ENCODE data around the gene EXTL1. TPM values are rescaled to one million over a fixed set of nuclear protein-coding genes. Genes with fewer than 3 reads are reported as not detected.

EXTL1 gene
- total RNA-seq, 2 experiments from 2014 or later, result not detected

- CTCF ChIA-PET, result interaction anchor here (0.6 to 11.1 kb wide), 4 partner anchors 17 to 370 kb away, joined by 3 to 184 read pairs (median 4); no protein-coding TSS in a partner anchor
- POLR2A ChIA-PET, result interaction anchor here (0.5 to 1.3 kb wide), 5 partner anchors 23 to 89 kb away, joined by 3 to 5 read pairs (median 3); no protein-coding TSS in a partner anchor
- Histone ChIP-seq H3K4me3 (ENCODE audit: low read length) (no peak overlapping the region), H3K27me3 (ENCODE audit: control insufficient read depth in 1 of 2, insufficient read depth in 2 of 2, low read length in 2 of 2) (no peaks in the 10 kb centered on the region), H3K27ac (ENCODE audit: low read depth in 1 of 2, low read length in 2 of 2) (no peak overlapping the region), H3K9me3 (ENCODE audit: control insufficient read depth in 1 of 2, insufficient read depth in 1 of 2, low read length in 2 of 2) (no peaks in the 10 kb centered on the region), H3K36me3 (ENCODE audit: insufficient read depth, low read length) (no peaks in the 10 kb centered on the region), H3K4me1 (ENCODE audit: insufficient read depth, low read length) (peaks cover 44% of the 10 kb centered on the region)
- H3K27ac Mint-ChIP-seq, result peak overlapping the region; percentile 25
- H3K27me3 Mint-ChIP-seq, result no peaks in the 10 kb centered on the region
- H3K9me3 Mint-ChIP-seq, result no peaks in the 10 kb centered on the region
- TF ChIP-seq CTCF (IDR thresholded peaks at IDR 0.05), result no peak
- ATAC-seq (ENCODE audit: poor library complexity), result no peak
- no peak for DNase-seq
- H3K4me1 Mint-ChIP-seq (ENCODE audit: low read depth), result peaks cover 70% of the 10 kb centered on the region
- intact Hi-C loops (cut with DNase I, micrococcal nuclease), result loop anchor here in 1 of 2 experiments (5.0 kb wide), 1 partner anchor 157 kb away; no protein-coding TSS in a partner anchor
- no peak overlapping the region for H3K4me3 Mint-ChIP-seq
- H3K36me3 Mint-ChIP-seq (ENCODE audit: low read depth), result peaks cover 22% of the 10 kb centered on the region
Measured at GRCh38 chr1:25994402-25995150, 27.0 kb upstream of the EXTL1 start.

- ChIA-PET CTCF (interaction anchor here (0.6 to 11.1 kb wide), 18 partner anchors 8 to 365 kb away, joined by 3 to 184 read pairs (median 4); partner anchors contain the start of gene PAQR7), POLR2A (interaction anchor here (0.5 to 6.2 kb wide), 21 partner anchors 8 to 765 kb away, joined by 3 to 124 read pairs (median 5); partner anchors contain the start of genes DHDDS, MTFR1L, PAQR7 and STMN1)
- Histone ChIP-seq H3K27me3 (ENCODE audit: control insufficient read depth in 1 of 2, insufficient read depth in 2 of 2, low read length in 2 of 2) (no peaks in the 10 kb centered on the region), H3K4me3 (ENCODE audit: low read length) (peak overlapping the region; percentile 71), H3K36me3 (ENCODE audit: insufficient read depth, low read length) (no peaks in the 10 kb centered on the region), H3K4me1 (ENCODE audit: insufficient read depth, low read length) (peaks cover 25% of the 10 kb centered on the region), H3K9me3 (ENCODE audit: control insufficient read depth in 1 of 2, insufficient read depth in 1 of 2, low read length in 2 of 2) (no peaks in the 10 kb centered on the region), H3K27ac (ENCODE audit: low read depth in 1 of 2, low read length in 2 of 2) (peak overlapping the region; percentile 87 to 93)
- no peak for TF ChIP-seq CTCF (IDR thresholded peaks at IDR 0.05)
- no peaks in the 10 kb centered on the region for H3K9me3 Mint-ChIP-seq
- H3K27ac Mint-ChIP-seq, result peak overlapping the region; percentile 97
- H3K4me1 Mint-ChIP-seq (ENCODE audit: low read depth), result peaks cover 48% of the 10 kb centered on the region
- intact Hi-C loops (cut with DNase I, micrococcal nuclease), result loop anchor here in 1 of 2 experiments (5.0 kb wide), 1 partner anchor 160 kb away; no protein-coding TSS in a partner anchor
- no peaks in the 10 kb centered on the region for H3K27me3 Mint-ChIP-seq
- DNase-seq, result peak in 4 of 14 experiments; percentile 12 to 54 (median 42)
- ATAC-seq (ENCODE audit: poor library complexity), result peak; percentile 4
- H3K4me3 Mint-ChIP-seq, result peak overlapping the region; percentile 91
- peaks cover 8% of the 10 kb centered on the region for H3K36me3 Mint-ChIP-seq (ENCODE audit: low read depth)
Measured at GRCh38 chr1:25996966-25997827, 24.4 kb upstream of the EXTL1 start.
